HepG2 (cell line): ENCODE measurements around the gene GJC1. TPM values are rescaled to one million over a fixed set of nuclear protein-coding genes. Genes with fewer than 3 reads are reported as not detected.
A peak's percentile ranks its signal among the peaks of the same experiment; 100 is the strongest.

Source experiments
- AKAP8 ChIP-seq: sonication (generic); formaldehyde crosslinking; IDR thresholded peaks from 2 replicates; pipeline ENCODE4 v1.5.1; 2020; ENCODE audit warnings: mild to moderate bottlenecking, missing genetic modification reagents
- ARNTL ChIP-seq: sonication (generic); formaldehyde crosslinking; IDR thresholded peaks from 2 replicates; pipeline ENCODE4 v1.4.0; 2020; ENCODE audit warnings: mild to moderate bottlenecking, missing genetic modification reagents
- DMAP1 ChIP-seq: IDR thresholded peaks from 2 replicates; pipeline ENCODE4 v1.6.1; 2016
- KMT2B ChIP-seq: IDR thresholded peaks from 2 replicates; pipeline ENCODE4 v1.6.1; 2016; ENCODE audit warnings: missing genetic modification reagents, missing compliant biosample characterization
- LCORL ChIP-seq, 2 experiments: fragments of 450-650 bp in 1 of 2; sonication (generic) in 1 of 2; formaldehyde crosslinking in 1 of 2; IDR thresholded peaks; 2 replicates each; pipeline versions ENCODE4 v1.5.0 to v1.6.1; 2017 to 2020; ENCODE audit warnings: antibody characterized with exemption in 1 of 2, missing genetic modification reagents in 1 of 2
- MTF1 ChIP-seq: sonication (generic); formaldehyde crosslinking; IDR thresholded peaks from 2 replicates; pipeline ENCODE4 v1.5.0; 2020; ENCODE audit warnings: missing genetic modification reagents
- PCBP1 ChIP-seq: fragments of 200-400 bp; formaldehyde crosslinking; IDR thresholded peaks from 2 replicates; pipeline ENCODE4 v1.6.1; 2017; ENCODE audit warnings: mild to moderate bottlenecking, low read depth, low read length, borderline replicate concordance
- PHF5A ChIP-seq: IDR thresholded peaks from one replicate; pipeline ENCODE4 v1.6.1; 2018; ENCODE audit warnings: low read depth, missing genetic modification reagents; ENCODE audit not compliant: unreplicated experiment
- RARA ChIP-seq: IDR thresholded peaks from 2 replicates; pipeline ENCODE4 v1.6.1; 2016; ENCODE audit warnings: missing genetic modification reagents, missing compliant biosample characterization
- REXO4 ChIP-seq: sonication (generic); formaldehyde crosslinking; IDR thresholded peaks from 2 replicates; pipeline ENCODE4 v1.8.0; 2022; ENCODE audit warnings: missing genetic modification reagents, mild to moderate bottlenecking, borderline replicate concordance
- ZFP82 ChIP-seq: sonication (generic); formaldehyde crosslinking; IDR thresholded peaks from 2 replicates; pipeline ENCODE4 v1.5.1; 2020; ENCODE audit warnings: mild to moderate bottlenecking, missing genetic modification reagents, borderline replicate concordance
- ZFY ChIP-seq: sonication (generic); formaldehyde crosslinking; IDR thresholded peaks from 2 replicates; pipeline ENCODE4 v1.4.0; 2020; ENCODE audit warnings: missing genetic modification reagents
- ZNF746 ChIP-seq: sonication (generic); formaldehyde crosslinking; IDR thresholded peaks from 2 replicates; pipeline ENCODE4 v1.8.0; 2022; ENCODE audit warnings: mild to moderate bottlenecking, missing genetic modification reagents
- ZNF792 ChIP-seq: IDR thresholded peaks from 2 replicates; pipeline ENCODE4 v1.6.1; 2016
- ZNF891 ChIP-seq: sonication (generic); formaldehyde crosslinking; IDR thresholded peaks from 2 replicates; pipeline ENCODE4 v1.5.0; 2020; ENCODE audit warnings: mild to moderate bottlenecking, missing genetic modification reagents
- polyA plus RNA-seq, 8 experiments: library from polyadenylated mRNA; depleted of rRNA in 3 of 8; stranded (reverse) in 7 of 8; unstranded in 1 of 8; fragments of >200 nt; fragmentation: Illumina TruSeq in 4 of 8; extraction: Trizol in 4 of 8; gene quantifications; 2 replicates each; pipeline versions ENCODE4 v1.2.1 to v1.2.3, GENCODE V29; 2011 to 2016; ENCODE audit warnings: low read depth in 4 of 8, missing spikeins in 1 of 8, mixed read lengths in 1 of 8; ENCODE audit not compliant: insufficient read depth in 1 of 8
- total RNA-seq, 5 experiments: library from RNA; depleted of rRNA; stranded (reverse); fragments of >200 nt; fragmentation: Illumina TruSeq; extraction: Trizol; gene quantifications; 2 replicates each; pipeline ENCODE4 v1.2.3, GENCODE V29; 2016; ENCODE audit warnings: low read depth in 1 of 5
- TF ChIP-seq, protein P1 (sequence below): sonication (generic); formaldehyde crosslinking; IDR thresholded peaks from 2 replicates; pipeline ENCODE4 v1.5.0; 2020; ENCODE audit warnings: mild to moderate bottlenecking, missing genetic modification reagents
- TF ChIP-seq, protein P2 (sequence below): sonication (generic); formaldehyde crosslinking; IDR thresholded peaks from 2 replicates; pipeline ENCODE4 v1.8.1; 2023; ENCODE audit warnings: mild to moderate bottlenecking, missing genetic modification reagents
- TF ChIP-seq, protein P3 (sequence below): sonication (generic); formaldehyde crosslinking; IDR thresholded peaks from 2 replicates; pipeline ENCODE4 v1.9.0; 2022; ENCODE audit warnings: low read depth, missing genetic modification reagents
- TF ChIP-seq, protein P4 (sequence below): sonication (generic); formaldehyde crosslinking; IDR thresholded peaks from 2 replicates; pipeline ENCODE4 v1.5.1; 2020; ENCODE audit warnings: mild to moderate bottlenecking, missing genetic modification reagents

GJC1 gene
- total and polyA plus RNA-seq, 2 of the 13 experiments (the other 11 are each of a cell fraction or from before 2014, with no cell fraction given): 1.7 TPM

DNA sequence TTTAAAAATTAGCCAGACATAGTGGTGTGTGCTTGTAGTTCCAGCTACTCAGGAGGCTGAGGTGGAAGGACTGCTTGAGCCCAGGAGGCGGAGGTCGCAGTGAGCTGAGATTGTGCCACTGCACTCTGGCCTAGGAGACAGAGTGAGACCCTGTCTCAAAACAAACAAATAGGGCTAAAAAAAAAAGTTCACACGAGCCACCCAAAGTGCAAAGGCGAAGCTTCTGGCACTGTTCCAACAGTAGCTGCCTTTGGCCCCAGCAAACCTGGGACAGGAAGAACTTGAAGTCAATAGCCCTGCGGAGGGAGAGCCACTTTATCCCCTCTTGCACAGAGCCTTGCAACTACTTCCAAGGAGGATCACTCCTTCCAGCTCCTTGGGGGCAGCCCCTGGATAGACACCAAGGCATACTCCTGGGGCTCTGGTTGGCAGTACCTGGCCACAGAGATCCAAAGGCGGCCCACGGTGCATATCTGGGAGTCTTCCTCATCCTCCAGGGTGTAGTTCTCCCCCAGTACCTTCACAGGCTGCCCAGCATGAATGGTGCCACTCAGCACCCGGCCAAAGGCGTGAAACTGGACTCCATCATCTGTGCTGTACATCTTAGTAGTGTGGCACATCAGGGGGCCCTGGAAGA lies 32.3 kb upstream of the GJC1 start (continued):
- 0 out of 2 replicates have a peak, but pooled peaks have one; percentile 51 for TF ChIP-seq ZFP82 (CRISPR knock-in tag)
- TF ChIP-seq, protein P1, sequence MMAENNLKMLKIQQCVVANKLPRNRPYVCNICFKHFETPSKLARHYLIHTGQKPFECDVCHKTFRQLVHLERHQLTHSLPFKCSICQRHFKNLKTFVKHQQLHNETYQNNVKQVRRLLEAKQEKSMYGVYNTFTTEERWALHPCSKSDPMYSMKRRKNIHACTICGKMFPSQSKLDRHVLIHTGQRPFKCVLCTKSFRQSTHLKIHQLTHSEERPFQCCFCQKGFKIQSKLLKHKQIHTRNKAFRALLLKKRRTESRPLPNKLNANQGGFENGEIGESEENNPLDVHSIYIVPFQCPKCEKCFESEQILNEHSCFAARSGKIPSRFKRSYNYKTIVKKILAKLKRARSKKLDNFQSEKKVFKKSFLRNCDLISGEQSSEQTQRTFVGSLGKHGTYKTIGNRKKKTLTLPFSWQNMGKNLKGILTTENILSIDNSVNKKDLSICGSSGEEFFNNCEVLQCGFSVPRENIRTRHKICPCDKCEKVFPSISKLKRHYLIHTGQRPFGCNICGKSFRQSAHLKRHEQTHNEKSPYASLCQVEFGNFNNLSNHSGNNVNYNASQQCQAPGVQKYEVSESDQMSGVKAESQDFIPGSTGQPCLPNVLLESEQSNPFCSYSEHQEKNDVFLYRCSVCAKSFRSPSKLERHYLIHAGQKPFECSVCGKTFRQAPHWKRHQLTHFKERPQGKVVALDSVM (CRISPR knock-in tag): peak; percentile 99
- no peak for TF ChIP-seq AKAP8 (CRISPR knock-in tag)
- peak; percentile 39; the same call in 1 of the 2 replicates for TF ChIP-seq ZNF746 (CRISPR knock-in tag)
- TF ChIP-seq PHF5A (CRISPR knock-in tag): no peak
- TF ChIP-seq PCBP1: no peak
- TF ChIP-seq, protein P2, sequence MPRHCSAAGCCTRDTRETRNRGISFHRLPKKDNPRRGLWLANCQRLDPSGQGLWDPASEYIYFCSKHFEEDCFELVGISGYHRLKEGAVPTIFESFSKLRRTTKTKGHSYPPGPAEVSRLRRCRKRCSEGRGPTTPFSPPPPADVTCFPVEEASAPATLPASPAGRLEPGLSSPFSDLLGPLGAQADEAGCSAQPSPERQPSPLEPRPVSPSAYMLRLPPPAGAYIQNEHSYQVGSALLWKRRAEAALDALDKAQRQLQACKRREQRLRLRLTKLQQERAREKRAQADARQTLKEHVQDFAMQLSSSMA: no peak
- TF ChIP-seq LCORL (IDR thresholded peaks at IDR 0.05): no peak
- TF ChIP-seq LCORL (CRISPR knock-in tag; IDR thresholded peaks at IDR 0.05): peak; percentile 79
- 0 out of 2 replicates have a peak, but pooled peaks have one; percentile 43 for TF ChIP-seq ARNTL
- TF ChIP-seq ZNF792 (CRISPR knock-in tag): no peak
- TF ChIP-seq ZNF891: 0 out of 2 replicates have a peak, but pooled peaks have one; percentile 54
- TF ChIP-seq ZFY (CRISPR knock-in tag): 0 out of 2 replicates have a peak, but pooled peaks have one; percentile 20
- 0 out of 2 replicates have a peak, but pooled peaks have one; percentile 28 for TF ChIP-seq KMT2B (CRISPR knock-in tag)
- peak; percentile 34 for TF ChIP-seq RARA (CRISPR knock-in tag)
- TF ChIP-seq, protein P3, sequence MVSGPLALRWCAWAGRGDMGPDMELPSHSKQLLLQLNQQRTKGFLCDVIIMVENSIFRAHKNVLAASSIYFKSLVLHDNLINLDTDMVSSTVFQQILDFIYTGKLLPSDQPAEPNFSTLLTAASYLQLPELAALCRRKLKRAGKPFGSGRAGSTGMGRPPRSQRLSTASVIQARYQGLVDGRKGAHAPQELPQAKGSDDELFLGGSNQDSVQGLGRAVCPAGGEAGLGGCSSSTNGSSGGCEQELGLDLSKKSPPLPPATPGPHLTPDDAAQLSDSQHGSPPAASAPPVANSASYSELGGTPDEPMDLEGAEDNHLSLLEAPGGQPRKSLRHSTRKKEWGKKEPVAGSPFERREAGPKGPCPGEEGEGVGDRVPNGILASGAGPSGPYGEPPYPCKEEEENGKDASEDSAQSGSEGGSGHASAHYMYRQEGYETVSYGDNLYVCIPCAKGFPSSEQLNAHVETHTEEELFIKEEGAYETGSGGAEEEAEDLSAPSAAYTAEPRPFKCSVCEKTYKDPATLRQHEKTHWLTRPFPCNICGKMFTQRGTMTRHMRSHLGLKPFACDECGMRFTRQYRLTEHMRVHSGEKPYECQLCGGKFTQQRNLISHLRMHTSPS (CRISPR knock-in tag): 0 out of 2 replicates have a peak, but pooled peaks have one; percentile 24
- no peak for TF ChIP-seq REXO4 (CRISPR knock-in tag)
- no peak for TF ChIP-seq DMAP1 (CRISPR knock-in tag)
- TF ChIP-seq MTF1: no peak
- TF ChIP-seq, protein P4, sequence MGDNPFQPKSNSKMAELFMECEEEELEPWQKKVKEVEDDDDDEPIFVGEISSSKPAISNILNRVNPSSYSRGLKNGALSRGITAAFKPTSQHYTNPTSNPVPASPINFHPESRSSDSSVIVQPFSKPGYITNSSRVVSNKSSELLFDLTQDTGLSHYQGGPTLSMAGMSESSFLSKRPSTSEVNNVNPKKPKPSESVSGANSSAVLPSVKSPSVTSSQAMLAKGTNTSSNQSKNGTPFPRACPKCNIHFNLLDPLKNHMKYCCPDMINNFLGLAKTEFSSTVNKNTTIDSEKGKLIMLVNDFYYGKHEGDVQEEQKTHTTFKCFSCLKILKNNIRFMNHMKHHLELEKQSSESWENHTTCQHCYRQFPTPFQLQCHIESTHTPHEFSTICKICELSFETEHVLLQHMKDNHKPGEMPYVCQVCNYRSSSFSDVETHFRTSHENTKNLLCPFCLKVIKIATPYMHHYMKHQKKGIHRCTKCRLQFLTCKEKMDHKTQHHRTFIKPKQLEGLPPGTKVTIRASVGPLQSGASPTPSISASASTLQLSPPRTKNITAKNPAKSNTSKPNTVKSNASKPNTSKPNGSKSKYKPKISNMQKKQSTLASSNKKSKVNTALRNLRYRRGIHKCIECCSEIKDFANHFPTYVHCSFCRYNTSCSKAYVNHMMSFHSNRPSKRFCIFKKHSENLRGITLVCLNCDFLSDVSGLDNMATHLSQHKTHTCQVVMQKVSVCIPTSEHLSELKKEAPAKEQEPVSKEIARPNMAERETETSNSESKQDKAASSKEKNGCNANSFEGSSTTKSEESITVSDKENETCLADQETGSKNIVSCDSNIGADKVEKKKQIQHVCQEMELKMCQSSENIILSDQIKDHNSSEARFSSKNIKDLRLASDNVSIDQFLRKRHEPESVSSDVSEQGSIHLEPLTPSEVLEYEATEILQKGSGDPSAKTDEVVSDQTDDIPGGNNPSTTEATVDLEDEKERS (CRISPR knock-in tag): peak; percentile 26; the same call in 1 of the 2 replicates
